ENCODE data around the gene CD82.

The CD82 gene

DNA sequence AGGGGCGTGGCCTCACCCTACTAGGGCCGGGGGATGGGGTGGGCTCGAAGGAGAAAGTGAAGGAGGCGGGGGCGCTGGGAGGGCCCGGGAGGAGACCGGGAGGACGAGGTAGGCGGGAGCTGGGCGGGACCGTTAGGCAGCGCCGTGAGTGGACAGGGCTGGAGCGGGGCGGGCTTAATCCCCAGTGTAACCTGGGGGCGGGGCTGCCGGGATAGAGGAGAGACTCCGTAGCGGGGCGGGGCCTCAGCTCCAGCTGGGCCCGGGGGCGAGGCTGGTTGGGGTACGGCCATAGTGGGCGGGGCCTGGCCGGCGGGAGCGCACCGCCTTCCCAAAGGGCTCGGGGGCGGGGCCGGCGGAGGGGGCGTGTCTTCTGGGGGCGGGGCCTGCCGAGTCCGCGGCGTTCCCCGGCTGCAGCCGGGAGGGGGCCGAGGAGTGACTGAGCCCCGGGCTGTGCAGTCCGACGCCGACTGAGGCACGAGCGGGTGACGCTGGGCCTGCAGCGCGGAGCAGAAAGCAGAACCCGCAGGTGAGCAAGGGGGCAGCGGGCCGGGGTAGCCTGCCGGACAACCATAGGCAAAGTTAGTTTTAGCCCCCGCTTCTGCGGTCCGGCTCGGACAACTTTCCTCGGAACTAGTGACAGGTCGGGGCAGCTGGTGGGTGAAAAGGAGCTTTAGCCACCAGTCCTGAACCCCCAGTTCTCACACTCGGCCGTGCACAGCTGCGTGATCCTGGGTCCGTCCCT, at the start of gene CD82:
TSS of gene CD82 (plus strand) at position 453 of the 742 bp plus-strand sequence. CDS start 29,000 bp downstream, outside the sequence.
- DNase-seq: peak; percentile 99

GRCh38 chr11:44516688-44517507, 48.6 kb upstream of the CD82 start:
- DNase-seq: no peak

- DNase-seq: no peak
Measured at GRCh38 chr11:44517541-44517940, 47.9 kb upstream of the CD82 start.

- DNase-seq: no peak
Measured at GRCh38 chr11:44518968-44519550, 46.4 kb upstream of the CD82 start.

DNA sequence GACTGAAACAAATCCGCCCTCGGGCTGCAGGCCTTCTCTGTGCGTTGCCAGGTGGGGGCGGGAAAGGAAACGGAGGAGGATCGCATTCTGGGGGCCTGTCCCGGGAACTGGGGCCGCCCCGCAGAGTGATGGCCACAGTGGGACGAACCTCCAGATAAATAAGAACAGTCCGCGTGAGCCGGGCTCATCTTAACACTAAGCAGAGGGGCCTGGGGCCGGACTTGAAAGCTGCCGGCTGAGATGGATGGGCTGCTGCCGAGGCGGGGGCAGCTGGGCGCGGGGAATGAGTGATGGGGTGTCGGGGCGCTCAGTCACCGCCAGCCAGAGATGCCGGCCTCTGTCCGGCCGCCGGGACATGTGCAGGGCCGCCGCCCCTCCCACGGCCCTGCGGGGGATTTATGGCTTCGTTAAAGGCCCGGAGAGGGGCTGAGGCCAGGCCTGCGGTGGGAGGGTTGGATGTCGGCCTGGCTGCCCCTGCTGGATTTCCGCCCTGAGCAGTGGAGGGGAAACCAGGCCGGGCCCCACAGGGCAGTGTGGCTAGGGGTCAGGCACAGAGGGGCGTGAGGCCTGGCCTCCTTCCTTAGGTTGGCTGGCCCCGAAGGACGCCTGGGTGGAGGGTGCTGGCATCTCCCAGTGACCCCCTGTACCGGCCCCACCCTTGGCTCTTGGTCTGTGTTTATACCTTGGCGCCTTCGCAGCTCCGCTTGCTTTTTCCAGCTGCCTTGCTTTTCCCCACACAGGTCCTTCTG, 45.3 kb upstream of the CD82 start:
- no peak for DNase-seq

DNA sequence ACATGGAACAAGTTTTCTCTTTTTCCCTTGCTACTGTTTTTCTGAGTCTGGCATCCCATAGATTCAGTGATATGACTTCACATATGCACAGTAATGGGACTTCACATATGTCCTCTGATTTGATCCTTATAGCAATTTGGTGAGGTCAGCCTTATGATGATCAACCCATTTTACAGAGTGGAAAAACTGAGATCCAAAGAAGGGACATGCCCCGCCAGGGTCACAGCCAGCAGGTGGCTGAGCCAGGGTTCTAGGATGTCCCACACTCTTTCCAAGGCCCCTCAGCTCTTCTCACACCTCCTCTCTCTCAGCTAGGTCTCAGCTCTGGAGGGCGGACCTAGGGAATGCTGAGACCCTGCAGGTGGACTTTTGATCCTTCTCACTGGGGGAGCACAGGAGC, 44.3 kb upstream of the CD82 start:
- no peak for DNase-seq

- DNase-seq: no peak
Measured at GRCh38 chr11:44522294-44522693, 43.2 kb upstream of the CD82 start.

DNA sequence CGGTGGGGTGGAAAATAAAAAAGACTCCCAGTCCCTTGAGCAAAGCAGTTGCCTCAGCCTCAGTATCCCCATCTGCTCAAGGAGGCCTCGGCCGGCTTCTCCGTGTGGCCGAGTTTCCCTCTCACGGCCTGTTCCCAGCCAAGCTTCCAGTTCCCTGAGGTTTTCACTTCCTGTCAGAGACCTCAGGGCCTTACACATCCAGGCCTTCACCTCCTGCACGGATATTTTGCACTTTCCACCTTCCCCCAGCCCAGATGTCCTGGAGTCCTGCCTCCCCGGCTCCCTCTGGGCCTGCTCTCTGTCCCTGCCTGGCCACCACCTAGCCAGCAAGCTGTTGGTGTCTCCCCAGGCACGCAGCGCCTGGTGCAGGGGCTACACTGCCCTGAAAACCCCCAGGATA, 41.1 kb upstream of the CD82 start:
- no peak for DNase-seq

DNA sequence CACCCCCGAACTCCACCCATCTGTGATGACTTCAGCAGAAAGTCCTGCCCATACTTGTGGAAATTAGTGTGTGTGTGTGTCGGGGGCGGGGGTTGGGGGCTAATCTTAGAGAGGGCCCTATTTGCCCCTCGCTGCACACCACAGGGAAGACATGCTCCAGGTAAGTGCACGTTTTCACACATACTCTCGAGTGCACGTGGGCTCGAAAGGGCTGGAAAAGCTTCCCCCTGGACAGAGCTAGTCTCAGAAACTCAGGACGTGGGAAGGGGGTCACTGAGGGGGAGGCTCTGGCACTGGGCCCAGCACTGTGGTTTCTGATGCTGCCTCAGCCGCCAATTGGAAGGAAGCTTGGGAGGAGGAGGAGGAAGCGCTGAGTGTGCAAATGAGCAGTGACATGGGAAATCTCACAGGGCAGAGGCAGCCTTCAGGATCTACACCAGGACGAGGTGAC, 40.7 kb upstream of the CD82 start:
- no peak for DNase-seq

DNA sequence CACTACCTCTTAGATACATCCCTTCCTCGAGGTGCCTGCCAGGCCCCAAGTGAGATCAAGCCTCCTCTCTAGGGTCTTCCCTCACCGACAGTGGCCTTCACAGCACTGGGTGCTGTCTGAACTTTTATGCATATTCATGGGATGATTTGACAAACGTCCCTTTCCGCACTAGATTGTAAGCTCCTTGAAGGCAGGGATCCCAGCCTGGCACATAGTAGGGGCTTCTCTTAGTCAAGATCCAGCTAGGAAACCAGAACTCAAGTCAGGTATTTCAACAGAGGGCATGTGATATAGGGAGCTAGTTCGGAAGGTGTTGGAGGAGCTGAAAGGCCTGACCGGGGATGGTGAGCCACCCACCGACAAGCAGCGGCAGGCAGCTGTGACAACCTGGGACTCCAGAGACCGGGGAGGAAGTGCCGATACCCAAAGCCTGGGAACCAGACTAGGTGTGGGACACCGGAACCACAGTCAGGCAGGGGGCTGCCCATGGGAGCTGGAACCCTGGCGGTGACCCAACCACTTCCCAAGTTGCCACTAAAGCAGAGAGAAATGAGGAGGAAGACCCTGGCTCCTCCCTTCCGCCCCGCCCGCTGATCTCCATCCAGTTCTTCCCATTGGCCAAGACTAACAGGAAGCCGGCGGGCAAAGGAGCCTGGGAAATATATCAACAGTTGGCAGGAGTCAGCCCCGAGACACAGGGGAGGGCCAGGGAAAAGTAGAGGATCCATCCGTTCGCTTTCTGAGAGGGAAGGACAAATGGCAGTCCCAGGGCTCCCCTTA, 39.8 kb upstream of the CD82 start:
- DNase-seq: no peak

DNA sequence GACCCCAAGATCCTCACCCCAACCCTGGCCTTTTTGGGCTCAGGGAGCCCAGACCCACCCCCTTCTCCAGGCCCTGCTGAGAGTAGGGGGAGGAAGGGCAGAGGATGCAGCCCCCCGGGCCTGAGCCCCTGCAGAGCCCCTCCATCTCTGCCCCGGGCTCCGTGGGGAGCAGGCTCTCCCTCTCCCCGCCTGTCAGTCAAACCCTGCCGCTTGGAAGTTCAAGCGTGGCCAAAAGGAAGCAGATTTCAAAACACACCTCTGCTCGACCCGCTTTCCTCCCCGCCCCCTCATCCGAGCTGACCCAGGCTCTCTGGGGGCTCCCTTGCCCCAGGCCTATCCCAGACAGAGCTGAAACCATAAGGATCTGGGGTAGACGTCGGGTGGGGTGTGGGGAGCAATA, 39.0 kb upstream of the CD82 start:
- DNase-seq: no peak

DNA sequence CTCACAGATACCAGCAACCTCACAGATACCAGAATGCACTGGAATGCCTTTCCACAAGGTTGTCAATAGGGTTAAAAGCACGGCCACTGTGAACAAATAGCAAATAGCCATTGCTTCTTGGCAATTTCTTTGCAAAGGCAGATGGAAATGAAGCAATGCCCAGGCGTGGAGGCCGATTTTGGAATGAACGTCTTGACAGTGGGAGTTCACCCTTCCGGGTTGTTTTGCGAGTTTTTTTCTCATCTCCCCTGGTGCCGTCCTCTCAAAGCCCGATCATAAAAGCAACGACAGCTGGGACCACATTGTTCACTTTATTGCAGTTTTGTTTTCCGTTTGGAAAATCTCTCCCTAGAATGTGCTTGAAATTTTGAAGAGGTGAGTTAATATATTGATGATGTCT, 38.0 kb upstream of the CD82 start:
- DNase-seq: no peak

DNA sequence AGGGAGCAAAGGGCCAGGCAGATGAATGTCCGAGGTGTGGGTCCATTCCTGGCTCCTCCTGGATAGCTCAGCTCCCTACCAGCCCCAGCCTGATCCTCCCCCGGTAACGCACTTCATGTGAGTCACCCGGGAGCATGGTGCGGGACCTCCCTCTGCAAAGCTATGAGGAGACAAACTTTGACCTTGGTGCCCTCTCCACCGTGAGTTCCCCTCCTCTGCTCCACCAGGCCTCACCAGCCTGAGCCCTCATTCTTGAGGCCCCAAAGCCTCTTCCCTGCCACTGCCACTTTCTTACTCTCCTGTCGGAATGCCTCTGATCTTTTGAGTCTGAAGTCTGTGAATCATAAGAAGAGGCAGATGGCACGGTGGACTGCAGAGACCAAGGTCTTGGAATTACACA, 37.4 kb upstream of the CD82 start:
- no peak for DNase-seq

GRCh38 chr11:44528581-44528980, 36.9 kb upstream of the CD82 start:
- DNase-seq: no peak

DNA sequence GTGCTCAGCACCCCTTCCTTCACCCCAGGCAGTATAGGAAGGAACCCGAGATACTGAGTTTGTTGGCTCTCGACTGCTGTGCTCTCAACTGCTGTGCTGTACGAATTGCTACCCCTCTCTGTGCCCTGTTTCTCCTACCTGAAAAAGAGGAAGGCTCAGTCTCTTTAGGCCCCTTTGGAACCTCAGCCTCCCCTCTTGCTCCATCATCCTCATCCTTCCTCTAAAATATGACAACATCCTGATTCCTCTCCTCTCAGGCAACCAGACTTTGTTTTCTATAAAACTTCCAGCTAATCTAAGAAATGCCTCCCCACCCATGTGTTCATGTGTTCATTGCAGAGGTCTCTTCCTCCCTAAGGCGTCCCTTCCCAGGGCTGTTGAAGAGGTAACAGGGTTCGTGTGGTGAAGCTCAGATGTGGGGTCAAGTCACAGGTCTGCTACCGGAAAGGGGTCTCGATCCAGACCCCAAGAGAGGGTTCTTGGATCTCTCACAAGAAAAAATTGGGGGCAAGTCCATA, 35.5 kb upstream of the CD82 start:
- no peak for DNase-seq

DNA sequence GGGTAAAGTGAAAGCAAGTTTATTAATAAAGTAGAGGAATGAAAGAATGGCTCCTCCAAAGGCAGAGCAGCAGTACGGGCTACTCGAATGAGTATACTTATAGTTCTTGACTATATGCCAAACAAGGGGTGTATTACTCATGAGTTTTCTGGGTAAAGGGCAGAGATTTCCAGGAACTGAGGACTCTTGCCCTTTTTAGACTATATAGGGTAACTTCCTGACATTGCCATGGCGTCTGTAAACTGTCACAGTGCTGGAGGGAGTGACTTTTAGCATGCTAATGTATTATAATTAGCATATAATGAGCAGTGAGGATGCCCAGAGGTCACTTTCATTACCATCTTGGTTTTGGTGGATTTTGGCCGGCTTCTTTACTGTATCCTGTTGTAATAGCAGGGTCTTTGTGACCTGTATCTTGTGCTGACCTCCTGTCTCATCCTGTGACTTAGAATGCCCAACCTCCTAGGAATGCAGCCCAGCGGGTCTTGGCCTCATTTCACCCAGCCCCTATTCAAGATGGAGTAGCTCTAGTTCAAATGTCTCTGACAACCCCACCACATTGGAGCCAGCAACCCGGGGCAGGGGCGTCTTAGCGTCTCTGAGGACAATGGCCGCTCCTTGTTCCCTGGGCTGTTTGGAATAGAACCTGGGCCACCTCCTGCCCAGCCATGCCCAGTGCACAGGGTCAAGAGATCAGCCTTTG, 34.9 kb upstream of the CD82 start:
- no peak for DNase-seq

GRCh38 chr11:44531116-44531504, 34.4 kb upstream of the CD82 start:
- no peak for DNase-seq

GRCh38 chr11:44531636-44532035, 33.8 kb upstream of the CD82 start:
- DNase-seq: no peak

DNA sequence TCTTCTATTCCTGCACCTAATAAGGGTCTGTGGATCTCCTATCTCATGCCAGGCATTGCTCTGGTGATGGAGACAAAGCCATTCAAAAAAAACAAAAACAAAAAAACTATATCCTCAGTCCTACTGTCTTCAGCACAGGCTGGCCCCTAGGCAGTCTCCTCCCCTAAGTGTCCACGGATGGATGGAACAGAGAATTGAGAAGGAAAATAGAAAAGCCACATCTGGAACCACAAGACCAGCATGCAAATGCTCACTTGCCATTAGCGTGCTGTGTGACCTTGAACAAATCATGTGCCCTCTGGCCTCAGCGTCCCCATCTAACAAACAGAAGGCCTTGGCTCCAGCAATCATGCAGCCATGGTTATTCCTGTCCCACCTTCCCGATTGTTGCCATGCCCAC, 32.7 kb upstream of the CD82 start:
- no peak for DNase-seq

DNA sequence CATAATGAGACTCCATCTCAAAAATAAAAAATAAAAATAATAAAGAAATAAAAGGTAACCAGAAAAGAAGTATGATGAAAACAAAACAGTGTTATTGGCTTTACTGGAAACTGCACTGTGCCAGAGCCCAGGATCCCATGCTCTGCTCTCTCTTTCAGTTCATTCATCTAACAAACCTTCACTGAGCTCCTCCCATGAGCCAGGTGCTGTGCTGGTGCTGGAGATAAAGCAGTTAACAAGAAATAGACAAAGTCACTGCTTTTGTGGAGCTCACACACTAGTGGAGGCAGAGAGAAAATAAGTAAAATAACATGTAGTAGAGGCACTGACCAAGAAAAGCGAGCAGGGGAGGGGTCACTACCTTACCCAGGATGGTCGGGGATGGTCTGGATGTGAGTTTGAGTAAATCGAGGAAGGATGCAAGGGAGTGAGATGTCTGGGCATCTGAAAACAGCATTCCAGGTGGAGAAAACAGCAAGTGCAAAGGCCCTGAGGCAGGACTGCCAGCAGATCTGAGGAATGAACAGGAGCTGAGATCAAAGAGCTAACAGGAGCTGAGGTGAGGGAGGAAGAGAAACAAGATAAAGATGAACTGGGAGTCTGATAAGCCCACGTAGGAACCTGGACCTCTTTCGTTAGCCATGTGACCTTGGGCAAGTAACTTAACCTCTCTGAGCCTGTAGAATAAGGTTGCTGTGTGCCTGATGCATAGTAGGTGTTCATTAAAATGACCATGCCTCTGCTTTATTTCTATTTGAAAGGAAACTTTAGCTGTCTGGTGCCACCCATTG, 31.3 kb upstream of the CD82 start:
- no peak for DNase-seq

All from activated CD8-positive, alpha-beta memory T cell treated with anti-CD3 and anti-CD28 coated beads, Interleukin-2, amount 50 U/mL, for 48 hours (primary cell).